Epithelial cell of esophagus (primary cell): ENCODE results near the gene PDE7B.
"Not testable (repeated sequence)": the region's sequence is repeated elsewhere in the genome, so short reads cannot be mapped to it uniquely, and the experiment has no call there.

Experiments
- DNase-seq: peaks from one replicate; pipeline ENCODE4 v3.0.0; 2010; ENCODE audit warnings: low read depth
- H3K4me3 ChIP-seq: 2 replicates; pipeline ENCODE4 v1.5.1; 2011; ENCODE audit warnings: mild to moderate bottlenecking, low read length, control low read depth
- TF ChIP-seq, protein P1 (sequence below): IDR thresholded peaks from 2 replicates; pipeline ENCODE4 v1.5.1; 2011; ENCODE audit warnings: low read depth, mild to moderate bottlenecking, low read length, control low read depth, inconsistent platforms; ENCODE audit not compliant: insufficient read depth; ENCODE audit errors: missing control alignments

Gene PDE7B

DNA sequence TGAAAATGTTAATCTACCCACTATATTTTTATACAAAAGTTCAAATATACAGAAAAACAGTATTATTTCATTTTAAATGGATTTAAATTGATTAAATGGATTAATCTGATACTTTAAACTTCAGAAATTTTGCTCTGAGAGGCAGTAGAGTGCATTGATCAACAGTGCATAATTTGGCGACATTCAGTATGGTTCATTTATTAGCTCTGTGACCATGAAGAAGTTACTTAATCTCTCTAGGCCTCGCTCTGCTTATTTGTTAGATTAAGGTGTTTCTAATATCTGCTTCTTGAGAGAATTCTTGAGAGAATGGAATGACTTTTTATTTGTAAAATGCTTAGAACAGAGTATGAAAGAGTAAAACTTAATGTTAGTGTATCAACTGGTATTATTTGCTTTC lies 8.9 kb downstream of the PDE7B start:
- TF ChIP-seq, protein P1, sequence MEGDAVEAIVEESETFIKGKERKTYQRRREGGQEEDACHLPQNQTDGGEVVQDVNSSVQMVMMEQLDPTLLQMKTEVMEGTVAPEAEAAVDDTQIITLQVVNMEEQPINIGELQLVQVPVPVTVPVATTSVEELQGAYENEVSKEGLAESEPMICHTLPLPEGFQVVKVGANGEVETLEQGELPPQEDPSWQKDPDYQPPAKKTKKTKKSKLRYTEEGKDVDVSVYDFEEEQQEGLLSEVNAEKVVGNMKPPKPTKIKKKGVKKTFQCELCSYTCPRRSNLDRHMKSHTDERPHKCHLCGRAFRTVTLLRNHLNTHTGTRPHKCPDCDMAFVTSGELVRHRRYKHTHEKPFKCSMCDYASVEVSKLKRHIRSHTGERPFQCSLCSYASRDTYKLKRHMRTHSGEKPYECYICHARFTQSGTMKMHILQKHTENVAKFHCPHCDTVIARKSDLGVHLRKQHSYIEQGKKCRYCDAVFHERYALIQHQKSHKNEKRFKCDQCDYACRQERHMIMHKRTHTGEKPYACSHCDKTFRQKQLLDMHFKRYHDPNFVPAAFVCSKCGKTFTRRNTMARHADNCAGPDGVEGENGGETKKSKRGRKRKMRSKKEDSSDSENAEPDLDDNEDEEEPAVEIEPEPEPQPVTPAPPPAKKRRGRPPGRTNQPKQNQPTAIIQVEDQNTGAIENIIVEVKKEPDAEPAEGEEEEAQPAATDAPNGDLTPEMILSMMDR, result no peak
- DNase-seq, result no peak

DNA sequence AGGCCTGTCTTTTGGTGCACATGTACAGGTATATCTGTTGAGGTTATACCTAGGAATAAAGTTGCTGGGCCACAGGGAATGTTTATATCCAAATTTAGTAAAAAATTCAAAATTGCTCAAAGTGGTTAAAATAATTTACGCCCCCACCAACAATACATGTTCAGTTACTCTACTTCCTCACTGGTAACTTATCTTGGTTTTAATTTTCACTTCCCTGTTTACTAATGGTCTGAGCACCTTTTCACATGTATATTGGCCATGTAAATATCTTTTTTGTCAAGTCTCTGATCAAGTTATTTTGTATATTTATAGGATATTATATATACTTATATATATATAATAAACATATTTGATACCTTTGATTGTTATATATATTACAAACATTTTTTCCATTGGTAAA lies 9.7 kb downstream of the PDE7B start:
- DNase-seq, result no peak
- H3K4me3 ChIP-seq, result no peak overlapping the region
- TF ChIP-seq, protein P1, result no peak

More for the DNA sequence above, 8.9 kb downstream of the PDE7B start:
- H3K4me3 ChIP-seq, result no peak overlapping the region

DNA sequence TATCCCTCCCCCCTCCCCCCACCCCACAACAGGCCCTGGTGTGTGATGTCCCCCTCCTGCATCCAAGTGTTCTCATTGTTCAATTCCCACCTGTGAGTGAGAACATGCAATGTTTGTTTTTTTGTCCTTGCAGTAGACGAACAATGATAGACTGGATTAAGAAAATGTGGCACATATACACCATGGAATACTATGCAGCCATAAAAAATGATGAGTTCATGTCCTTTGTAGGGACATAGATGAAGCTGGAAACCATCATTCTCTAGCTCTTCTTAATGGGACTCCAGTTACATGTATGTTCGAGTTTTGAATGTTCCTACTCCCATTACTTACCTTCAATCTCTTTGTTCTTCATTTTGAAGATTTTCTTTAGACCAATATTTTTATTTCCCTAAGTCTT lies 13.4 kb downstream of the PDE7B start:
- not testable (repeated sequence) for DNase-seq

DNA sequence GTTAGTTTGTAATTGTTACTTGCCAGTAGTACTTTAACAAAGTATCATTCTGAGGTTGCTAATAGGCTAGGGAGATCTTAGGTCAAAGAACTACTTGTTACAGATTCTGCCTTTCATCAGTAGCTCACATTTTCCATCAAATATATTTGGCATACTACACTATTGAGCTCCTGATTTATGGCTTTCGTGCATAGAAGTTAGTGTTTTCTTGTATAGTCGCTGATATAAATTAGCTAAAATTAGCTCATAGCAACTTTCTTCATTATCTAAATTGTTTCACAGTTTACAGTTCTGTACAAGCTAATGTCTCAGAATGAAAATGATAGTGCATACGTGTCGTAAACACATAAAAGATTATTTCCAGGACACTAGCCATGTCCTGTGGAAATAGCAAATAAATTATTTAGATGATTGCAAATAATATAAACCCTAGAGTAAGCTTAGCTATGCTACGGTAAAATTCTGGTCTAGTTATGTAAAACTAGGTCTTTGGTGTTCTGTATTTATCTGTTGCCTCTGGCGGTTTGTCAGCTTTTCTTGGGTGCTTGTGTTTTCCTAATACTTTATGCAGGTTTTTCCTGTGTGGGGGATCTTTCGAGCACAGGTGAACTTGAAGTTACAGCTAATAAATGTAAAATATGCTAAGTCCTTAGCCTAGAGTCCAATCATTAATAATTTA lies 15.1 kb downstream of the PDE7B start:
- no peak for DNase-seq
- H3K4me3 ChIP-seq, result no peak overlapping the region

More for the DNA sequence above, 13.4 kb downstream of the PDE7B start:
- H3K4me3 ChIP-seq, result not testable (repeated sequence)

DNA sequence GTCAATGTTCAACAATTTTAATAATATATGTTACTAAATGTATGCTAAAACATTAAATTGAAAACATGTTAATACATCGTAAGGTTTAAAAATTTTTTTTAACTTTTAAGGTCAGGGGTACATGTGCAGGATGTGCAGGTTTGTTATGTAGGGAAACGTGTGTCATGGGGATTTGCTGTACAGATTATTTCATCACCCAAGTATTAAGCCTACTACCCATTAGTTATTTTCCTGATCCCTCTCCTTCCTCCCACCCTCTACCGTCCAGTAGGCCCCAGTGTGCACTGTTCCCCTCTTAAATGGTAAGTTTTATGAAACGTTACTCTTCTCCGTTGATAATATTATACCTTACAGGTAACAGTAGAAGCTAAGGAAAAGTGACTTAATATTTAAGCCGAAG lies 15.8 kb downstream of the PDE7B start:
- TF ChIP-seq, protein P1, result no peak
- no peak for DNase-seq
- no peak overlapping the region for H3K4me3 ChIP-seq

More for the DNA sequence above, 15.1 kb downstream of the PDE7B start:
- TF ChIP-seq, protein P1, result no peak

DNA sequence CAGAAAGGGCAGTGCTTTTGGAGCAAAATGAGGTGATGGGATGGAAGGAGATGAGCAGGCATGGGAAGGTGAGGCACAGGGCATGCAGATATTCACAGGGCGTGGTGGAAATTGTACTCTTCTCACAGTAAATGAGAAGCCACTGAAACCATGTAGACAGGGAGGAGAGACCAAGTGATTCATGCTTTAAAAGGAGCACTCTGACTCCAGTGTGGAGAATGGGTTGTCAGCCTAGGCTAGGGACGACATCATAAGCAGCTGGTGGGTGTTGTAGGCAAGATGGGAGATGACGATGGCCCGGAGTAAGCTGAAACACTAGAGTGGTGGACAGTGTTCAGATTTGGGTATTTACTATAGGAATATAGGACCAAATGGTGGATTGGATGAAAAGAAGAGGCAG lies 18.4 kb downstream of the PDE7B start:
- peak; percentile 24 for DNase-seq
- no peak overlapping the region for H3K4me3 ChIP-seq
- TF ChIP-seq, protein P1, result no peak

DNA sequence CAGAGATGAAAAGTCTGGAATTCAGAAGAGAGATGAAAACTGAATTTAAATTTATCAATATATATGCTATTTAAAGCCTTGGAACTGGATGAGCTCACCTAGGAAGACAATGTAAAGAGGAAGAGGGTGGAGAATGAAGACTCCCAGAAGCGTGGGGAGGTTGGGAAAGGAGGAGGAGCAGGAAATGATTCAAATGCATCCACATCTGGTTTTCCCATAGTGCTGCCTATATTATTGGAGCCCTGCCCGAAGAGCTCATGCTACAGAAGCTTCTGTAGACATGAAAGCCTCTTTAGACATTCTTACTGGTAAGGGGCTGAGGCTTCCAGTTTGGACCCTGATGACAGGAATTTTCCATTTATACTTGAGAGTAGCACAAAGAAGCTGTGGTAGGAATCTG lies 19.2 kb downstream of the PDE7B start:
- peak; percentile 62 for DNase-seq
- no peak overlapping the region for H3K4me3 ChIP-seq
- TF ChIP-seq, protein P1, result no peak
